NCI-H460 (cell line): Measurements from ENCODE around the gene CPNE7. TPM values are rescaled to one million over a fixed set of nuclear protein-coding genes. Genes with fewer than 3 reads are reported as not detected.
"Not testable (repeated sequence)": the region's sequence is repeated elsewhere in the genome, so short reads cannot be mapped to it uniquely, and the experiment has no call there.

Experiments used
- DNase-seq: peaks from one replicate; pipeline ENCODE4 v3.0.0-alpha.2; 2016; ENCODE audit warnings: low read depth; ENCODE audit errors: extremely low read depth
- total RNA-seq: library from RNA; depleted of rRNA; stranded (reverse); fragments of >200 nt; shearing (Covaris generic); gene quantifications from 2 replicates; pipeline ENCODE4 v1.2.3, GENCODE V29; 2014

Gene CPNE7
- total RNA-seq, 1 experiment from 2014 or later = 43.1 TPM

DNA sequence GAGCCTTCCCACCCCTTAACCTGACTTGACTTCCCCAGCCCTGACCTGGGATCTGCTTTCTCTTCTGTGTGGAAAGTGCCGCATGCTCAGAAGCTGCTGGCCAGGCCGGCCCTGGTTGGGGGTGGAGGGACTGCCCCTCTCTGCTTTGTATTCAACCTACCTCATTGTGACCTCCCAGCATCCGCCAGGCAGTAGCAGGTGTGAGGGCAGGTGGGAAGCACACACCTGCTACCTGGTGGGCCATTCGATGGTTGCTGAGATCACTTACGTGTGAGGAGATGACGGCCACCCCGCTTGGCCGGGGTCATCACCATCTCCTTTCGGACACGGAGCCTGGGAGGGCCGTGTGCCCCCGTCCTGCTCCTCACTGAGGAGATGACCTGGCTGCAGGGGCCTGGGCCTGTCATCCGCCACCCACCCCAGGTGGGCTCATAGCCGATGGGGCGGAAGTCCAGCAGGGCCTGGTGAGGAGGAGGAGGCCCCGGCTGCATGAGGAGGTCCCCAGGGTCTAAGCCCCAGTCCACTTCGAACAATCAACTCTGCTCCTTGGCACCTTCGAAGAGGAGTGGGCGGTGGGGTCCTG lies 7.1 kb downstream of the CPNE7 start:
- no peak for DNase-seq

DNA sequence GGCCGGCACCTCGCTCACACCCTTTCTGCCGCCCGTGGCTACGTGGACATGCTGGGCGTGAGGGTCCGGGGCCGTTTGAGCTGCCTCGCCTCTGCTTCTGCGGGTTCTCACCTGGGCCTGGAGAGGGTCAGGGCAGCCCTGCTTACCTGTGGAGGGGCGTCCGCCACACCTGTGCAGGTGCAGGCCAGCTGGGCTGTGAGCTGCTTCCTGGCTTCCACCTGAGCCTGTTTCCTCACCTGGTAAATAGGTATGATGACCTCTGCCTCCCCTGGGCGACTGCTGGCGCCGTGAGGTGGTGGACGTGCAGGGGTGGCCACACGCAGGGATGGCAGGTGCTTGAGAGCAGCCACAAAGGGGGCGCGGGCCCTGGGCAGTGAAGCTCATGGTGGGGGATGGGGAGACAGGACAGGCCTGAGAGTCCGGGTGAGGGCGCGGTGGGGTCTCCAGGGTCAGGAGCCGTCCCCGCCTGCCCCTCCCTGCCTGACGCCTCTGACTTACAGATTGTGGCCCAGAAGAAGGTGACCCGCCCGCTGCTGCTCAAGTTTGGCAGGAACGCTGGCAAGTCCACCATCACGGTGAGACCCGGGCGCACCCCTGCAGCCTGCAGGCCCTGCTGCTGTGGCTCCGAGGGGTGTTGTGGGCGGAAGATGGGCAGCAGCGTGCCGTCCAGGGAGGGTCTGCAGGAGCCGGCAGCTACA lies 7.8 kb downstream of the CPNE7 start:
- no peak for DNase-seq

DNA sequence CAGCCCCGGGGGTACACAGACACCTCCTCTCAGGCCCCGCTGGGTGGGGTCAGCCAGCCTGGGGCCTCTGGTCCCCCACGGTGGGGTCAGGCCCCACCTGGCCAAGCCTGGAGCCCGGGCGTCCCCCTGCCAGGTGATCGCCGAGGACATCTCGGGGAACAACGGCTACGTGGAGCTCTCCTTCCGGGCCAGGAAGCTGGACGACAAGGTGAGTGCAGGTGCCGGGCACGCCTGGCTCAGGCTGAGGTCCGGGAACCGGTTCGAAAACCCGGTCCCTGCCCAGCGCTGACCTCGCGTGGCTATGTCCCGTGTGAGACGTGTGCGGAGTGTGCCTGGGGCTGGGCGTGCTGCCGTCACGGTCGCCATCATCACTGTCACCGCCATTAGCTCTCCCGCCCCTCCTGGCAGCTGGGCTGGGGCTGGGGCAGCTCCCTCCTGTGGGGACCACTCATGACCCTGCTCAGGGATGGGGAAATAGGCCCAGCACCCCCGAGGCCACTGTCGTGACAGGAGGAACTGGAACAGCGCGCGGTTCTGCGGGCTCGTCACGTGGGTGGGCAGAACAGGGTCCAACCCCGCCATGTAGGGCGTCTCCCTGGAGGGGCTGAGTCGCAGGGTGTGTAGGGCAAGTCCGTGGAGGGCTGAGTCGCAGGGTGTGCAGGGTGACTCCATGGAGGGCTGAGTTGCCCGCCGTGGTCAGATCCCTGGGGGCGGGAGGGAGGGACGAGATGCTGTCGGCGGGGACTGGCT lies 8.5 kb downstream of the CPNE7 start:
- no peak for DNase-seq

DNA sequence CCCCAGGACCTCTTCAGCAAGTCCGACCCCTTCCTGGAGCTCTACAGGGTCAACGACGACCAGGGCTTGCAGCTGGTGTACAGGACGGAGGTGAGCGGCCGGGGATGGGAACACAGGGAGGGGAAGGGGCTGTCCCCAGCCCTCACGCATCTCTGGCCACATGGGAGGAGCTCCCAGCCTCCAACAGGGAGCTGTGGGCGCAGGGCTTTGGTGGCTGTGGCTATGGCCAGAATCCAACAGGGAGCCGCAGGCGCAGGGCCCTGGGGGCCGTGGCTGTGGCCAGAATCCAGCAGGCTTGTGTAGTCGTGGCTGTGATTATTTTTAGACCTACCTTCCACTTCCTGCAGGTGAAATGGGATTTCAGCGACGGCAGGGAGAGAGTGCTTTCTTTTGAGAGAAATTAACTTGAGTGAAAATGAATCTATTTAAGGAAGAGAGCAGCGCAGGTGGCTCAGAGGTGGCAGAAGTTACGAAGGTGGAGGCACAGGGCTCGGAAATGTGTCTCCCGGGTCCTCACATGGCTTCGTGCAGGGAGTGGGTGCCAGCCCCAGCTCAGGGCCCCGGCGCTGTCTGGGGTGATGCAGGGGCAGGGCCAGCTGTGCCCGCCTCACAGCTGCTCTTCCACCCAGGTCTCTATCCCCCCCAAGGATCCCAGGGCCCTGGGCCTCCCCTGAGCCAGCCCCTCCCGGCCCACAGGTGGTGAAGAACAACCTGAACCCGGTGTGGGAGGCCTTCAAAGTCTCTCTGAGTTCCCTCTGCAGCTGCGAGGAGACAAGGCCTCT lies 9.4 kb downstream of the CPNE7 start:
- no peak for DNase-seq

DNA sequence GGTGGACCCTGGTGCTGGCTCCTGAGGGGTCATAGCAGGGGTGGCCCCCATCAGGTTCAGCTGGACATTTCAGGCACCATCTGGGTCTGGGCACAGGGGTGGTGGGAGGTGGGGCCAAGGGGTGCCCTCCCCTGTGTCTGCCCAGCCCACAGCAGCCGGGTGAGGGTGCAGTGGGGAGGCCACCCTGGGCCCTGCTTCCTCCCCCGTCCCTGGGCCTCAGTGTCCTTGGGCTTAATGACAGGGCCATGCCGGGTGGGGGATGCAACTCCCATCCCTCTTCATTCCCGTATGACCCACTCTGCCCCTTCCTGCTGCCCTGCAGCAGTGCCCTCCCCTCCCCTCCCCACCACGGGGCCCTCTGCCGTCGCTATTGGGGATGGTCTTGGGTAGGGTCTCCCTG lies 10.7 kb downstream of the CPNE7 start:
- DNase-seq = no peak

DNA sequence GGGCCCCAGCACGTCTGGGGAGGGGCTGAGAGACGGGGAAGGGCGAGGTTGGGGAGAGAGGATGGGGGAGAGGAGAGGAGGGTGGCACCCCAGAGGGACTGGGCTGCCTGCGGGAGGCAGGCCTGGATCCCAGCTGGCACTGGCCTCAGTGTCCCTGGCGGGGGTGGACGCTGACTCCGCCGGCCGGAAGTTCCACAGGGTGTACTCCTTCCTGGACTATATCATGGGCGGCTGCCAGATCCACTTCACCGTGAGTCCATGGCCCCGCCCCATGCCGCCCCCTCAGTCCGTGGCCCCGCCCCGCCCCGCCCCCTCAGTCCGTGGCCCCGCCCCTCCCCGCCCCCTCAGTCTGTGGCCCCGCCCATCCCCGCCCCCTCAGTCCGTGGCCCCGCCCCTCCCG lies 11.3 kb downstream of the CPNE7 start:
- DNase-seq = no peak

DNA sequence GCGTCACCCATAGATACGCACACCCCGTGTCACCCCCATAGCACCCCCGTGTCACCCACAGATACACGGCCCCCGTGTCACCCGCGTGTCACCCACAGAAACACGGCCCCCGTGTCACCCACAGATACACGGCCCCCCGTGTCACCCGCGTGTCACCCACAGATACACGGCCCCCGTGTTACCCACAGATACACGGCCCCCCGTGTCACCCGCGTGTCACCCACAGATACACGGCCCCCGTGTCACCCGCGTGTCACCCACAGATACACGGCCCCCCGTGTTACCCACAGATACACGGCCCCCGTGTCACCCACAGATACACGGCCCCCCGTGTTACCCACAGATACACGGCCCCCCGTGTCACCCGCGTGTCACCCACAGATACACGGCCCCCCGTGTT lies 12.1 kb downstream of the CPNE7 start:
- not testable (repeated sequence) for DNase-seq

DNA sequence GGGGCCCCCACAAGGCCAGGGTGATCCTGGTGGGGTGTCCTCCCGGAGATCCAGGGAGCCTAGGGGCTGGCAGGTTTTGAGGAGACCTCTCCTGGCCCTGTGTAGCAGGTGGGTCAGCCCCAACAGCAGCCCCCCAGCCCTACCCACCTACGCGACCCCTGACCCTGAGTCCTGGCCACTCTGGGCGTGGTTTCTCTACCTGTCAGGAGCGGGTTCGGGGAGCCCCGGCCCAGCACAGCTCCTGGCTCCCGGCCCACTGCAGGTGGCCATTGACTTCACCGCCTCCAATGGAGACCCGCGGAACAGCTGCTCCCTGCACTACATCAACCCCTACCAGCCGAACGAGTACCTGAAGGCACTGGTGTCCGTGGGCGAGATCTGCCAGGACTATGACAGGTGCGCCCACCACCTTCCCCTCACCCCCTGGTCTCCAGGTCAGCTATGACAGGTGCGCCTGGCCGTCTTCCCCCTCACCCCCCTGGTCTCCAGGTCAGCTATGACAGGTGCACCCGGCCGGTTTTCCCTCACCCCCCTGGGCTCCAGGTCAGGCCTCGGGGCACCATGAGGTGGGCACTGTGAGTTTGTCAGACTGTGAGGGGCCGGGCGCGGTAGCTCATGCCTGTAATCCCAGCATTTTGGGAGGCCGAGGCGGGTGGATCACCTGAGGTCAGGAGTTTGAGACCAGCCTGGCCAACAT lies 13.0 kb downstream of the CPNE7 start:
- no peak for DNase-seq

DNA sequence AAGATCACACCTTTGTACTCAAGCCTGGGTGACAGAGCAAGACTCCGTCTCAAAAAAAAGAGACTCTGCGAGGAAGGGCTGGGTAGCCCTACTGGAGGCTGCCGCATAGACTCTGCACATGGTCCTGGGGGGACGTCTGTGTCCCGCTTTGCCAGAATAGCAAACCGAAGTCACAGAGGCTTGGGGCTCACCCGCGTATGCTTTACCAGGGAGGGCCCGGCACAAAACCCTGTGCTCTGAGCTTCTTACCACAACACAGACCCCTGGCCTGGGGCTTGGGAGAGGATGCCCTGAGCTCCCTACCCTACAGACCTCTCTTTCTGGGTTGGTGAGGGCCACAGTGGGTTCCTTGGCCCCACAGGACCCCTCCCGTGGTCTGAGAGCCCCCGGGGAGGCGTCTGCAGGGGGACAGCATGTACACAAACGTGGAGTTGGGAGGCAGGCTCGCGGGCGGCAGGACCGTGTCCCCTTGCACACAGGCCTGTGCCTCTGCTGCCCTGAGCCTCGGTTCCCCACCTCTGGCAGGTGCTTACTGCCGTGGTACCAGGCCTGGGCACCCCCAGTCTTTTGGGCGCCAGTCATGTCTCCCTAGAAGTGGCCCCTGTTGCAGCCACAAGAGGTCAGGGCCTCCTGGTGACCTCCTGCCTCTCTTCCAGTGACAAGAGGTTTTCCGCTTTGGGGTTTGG lies 13.8 kb downstream of the CPNE7 start:
- no peak for DNase-seq

DNA sequence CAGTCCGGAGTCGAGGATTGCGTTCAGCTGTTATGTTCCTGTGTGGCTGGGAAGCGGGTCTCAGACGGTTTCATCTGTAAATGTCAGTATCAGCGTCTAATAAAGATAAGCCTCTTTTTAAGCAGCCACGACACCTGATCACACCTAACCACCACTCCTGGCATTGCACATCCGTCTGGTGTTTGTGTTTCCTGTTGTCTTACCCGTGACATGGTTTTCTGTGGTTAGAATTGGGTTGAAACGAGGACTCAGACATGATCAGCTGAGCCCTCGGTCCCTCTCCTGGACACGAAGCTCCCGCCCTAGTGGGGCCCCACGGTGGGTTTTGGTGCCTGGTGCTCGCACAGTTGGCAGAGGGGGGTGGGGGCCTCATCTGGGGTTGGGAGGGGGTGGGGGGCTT lies 18.3 kb downstream of the CPNE7 start:
- DNase-seq = no peak

DNA sequence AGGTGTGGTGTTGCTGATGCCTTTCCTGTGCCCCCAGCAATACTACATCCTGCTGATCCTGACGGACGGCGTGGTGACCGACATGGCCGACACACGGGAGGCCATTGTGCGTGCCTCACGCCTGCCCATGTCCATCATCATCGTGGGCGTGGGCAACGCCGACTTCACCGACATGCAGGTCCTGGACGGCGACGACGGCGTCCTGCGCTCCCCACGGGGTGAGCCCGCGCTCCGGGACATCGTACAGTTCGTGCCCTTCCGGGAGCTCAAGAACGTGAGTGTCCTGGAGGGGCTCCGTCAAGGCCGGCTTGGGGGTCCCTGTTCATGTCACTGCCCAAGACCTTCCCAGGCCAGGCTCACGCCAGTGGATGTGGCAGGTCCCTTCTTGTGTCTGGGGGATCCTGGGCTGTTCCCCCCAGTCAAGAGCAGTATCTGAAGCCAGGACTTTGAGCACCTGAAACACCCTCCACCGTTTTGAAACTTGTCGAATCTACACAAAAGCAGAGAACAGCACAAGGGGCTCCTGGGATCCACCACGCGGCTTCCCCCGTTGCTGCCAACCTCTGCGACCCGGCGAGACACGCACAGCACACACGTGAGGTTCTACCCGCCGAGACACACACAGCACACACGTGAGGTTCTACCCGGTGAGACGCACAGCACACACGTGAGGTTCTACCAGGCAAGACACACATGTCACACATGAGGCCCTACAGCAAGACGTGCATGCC lies 19.9 kb downstream of the CPNE7 start:
- no peak for DNase-seq

DNA sequence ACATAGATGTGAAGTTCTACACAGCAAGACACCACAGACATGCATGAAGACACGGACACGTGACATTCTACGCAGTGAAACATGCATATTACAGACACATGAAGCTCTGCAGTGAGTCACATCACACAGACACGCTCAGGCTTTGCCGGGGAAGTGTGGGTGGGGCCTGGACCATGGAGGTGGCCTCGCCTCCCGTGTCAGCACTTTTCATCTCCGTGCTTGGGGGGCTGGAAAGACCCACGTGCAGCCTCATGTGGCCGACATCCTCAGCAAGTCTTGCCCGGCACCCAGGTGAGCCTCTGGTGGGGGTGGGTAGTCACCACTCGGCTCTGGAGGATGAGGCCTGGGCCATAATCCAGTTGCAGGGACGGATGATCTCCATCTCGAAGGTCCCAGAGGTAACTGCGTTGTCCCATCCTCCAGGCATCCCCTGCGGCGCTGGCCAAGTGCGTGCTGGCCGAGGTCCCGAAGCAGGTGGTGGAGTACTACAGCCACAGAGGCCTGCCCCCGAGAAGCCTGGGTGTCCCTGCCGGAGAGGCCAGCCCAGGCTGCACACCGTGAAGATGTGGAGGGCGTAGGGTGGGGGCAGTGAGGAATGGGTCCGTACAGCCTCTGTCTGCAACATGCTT lies 20.6 kb downstream of the CPNE7 start:
- no peak for DNase-seq

DNA sequence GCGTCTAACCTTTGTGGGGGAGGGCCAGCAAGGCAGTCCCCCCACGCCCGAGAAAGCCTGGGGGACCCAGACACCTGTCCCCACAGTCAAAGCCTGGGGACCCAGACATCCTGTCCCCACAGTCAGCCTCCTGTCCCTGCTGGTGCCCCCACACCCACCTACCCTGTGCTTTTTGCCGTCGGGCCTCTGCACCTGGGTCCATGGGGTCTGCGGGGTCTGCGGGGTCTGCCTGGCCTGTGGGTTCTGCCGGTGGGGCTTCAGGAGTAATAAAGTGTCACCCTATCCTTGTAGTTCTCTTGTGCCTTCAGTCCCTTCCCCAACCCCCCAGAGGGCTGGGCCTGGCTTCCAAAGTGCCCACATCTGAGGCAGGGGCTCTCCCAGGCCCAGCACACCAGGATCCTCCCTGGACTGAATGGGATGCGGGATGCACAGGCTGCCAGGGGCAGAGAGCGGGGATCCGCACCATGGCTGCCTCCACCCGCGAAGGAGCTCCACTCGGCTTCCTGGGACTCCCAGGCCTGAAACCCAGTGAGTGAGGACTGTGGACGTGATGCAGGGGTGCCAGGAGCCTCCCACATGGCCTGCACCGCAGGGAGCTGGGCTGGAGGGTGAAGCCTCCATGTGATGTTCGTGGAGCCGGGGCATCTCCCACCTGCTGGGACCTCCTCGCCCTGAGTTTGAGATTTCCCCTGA lies 21.5 kb downstream of the CPNE7 start:
- DNase-seq = no peak

DNA sequence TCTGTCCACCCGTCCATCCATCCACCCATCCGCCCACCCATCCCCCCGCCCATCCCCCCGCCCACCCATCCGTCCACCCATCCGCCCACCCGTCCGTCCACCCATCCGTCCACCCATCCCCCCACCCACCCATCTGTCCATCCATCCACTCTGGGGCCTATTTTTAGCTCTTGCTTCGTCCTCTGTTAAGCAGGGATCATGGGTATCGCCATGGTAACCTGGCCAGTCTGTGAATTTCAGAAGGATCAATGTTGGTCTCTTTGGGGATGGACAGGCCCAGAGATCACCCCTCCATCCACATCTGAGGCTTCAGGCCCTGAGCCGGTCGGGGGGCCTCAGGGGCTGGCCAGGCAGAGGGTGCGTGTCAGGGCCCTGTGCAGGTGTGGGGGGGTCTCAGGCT lies 22.6 kb downstream of the CPNE7 start:
- no peak for DNase-seq

DNA sequence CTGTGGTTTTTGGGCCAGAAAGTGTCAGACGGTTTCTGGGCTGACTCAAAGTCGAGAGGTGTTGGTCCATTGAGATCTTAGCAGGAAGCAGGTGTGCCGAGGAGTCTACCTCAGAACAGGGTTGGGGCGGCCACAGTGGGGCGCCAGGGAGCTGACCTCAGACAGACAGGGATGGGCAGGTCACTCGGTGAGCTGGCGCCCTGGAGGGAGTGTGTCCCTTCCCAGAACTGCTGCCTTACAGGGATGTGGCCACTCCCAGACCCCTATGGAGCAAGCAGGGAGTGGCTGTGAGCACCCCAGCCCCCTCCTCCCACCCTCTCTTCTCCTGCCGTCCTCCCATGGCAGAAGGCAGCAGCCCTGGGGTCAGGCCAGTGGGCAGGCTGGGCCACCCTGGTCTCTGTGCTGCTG lies 23.9 kb downstream of the CPNE7 start:
- DNase-seq = peak; percentile 38

DNA sequence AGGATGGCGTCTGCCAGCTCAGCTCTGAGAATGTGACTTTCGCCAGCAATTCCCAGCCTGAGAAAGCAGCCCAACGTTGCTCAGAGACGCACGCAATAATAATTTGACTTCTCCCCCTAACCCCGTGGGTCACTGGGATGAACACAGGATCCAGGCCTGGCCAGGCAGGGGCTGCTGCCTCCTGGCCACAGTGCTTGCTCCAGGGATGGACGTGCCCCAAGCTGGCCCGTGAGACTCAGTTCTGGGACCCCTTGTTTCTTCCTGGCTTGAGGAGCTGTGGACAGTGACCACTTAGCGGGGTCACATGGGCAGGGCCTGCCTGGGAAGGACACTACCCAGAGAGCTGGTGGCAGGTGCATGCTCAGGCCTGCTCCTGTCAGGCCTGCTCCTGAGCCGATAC lies 24.3 kb downstream of the CPNE7 start:
- no peak for DNase-seq

DNA sequence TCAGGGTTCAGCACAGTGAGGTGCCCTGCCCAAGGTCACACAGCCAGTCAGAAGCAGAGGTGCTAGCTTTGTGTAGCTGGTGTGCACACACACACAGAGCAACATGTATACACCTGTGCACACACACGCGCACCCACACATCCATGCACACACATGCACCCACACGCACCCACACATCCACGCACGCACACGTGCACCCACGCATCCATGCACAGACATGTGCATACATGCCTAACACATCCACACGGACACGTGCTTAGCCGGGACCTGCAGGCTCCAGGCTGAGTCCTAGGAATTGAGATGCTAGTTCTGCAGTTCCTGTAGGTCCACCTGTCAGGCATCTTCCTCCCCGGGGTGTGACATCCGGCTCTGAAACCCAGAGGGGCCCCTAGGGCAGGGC lies 24.9 kb downstream of the CPNE7 start:
- no peak for DNase-seq

DNA sequence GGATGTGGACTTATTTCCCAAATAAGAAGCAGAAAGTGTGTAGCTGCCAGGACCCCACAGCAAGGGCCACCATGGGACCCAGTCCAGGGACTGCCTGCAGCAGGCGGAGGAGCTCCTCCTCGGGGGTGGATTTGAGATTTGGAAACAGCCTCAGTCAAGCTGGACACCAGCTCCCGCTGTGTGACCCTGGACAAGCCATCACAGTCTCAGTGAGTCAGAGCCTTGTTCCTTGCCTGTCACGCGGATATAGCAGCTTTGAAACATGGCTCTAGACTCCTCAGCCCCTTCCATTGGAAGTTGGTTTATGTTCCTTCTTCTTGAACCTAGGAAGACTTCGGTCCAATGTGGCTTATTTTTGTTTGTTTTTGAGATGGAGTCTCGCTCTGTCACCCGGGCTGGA lies 25.4 kb downstream of the CPNE7 start:
- no peak for DNase-seq
